Upper lobe of right lung (tissue), 1 donor: Measurements from ENCODE around the gene MICALL2. TPM values are rescaled to one million over a fixed set of nuclear protein-coding genes. Genes with fewer than 3 reads are reported as not detected.

Experiments used
- ATAC-seq: fragments of 200-7000 bp; cut with Tn5 transposase; one replicate; pipeline ENCODE4 v1.9.1; 2020; ENCODE audit warnings: mild to moderate bottlenecking, moderate library complexity
- DNase-seq: peaks from one replicate; pipeline ENCODE4 v3.0.0-alpha.2; 2020
- H3K27ac ChIP-seq: fragments of 200-600 bp; one replicate; pipeline ENCODE4 v1.8.0; 2022
- H3K27me3 ChIP-seq: fragments of 200-600 bp; one replicate; pipeline ENCODE4 v1.8.0; 2022; ENCODE audit warnings: mild to moderate bottlenecking
- H3K36me3 ChIP-seq: fragments of 200-600 bp; one replicate; pipeline ENCODE4 v1.8.0; 2022
- H3K4me1 ChIP-seq: fragments of 200-600 bp; one replicate; pipeline ENCODE4 v1.8.0; 2022
- H3K4me3 ChIP-seq: fragments of 200-600 bp; one replicate; pipeline ENCODE4 v1.8.0; 2022; ENCODE audit warnings: mild to moderate bottlenecking
- H3K9me3 ChIP-seq: fragments of 200-600 bp; one replicate; pipeline ENCODE4 v1.8.0; 2022
- intact Hi-C: fragments of 100-400 bp; cut with DNase I; formaldehyde crosslinking; loops from one replicate; pipeline ENCODE4 v1.11.0; 2022
- total RNA-seq: library from RNA; stranded (reverse); fragmentation: NEBNext Ultra II Directional; extraction: Animal tissue kit (Norgen Biotek cat#: 25700); gene quantifications from one replicate; pipeline ENCODE4 v1.2.1, GENCODE V29; 2021
- TF ChIP-seq, protein P1 (sequence below): fragments of 200-600 bp; IDR thresholded peaks from one replicate; pipeline ENCODE4 v1.8.0; 2022; ENCODE audit warnings: antibody characterized with exemption
- donor health status: DM: no; HTN: yes; CAD: no; lungs with severe emphysema.

The MICALL2 gene
- total RNA-seq, 1 donor from 2014 or later = 37.6 TPM

DNA sequence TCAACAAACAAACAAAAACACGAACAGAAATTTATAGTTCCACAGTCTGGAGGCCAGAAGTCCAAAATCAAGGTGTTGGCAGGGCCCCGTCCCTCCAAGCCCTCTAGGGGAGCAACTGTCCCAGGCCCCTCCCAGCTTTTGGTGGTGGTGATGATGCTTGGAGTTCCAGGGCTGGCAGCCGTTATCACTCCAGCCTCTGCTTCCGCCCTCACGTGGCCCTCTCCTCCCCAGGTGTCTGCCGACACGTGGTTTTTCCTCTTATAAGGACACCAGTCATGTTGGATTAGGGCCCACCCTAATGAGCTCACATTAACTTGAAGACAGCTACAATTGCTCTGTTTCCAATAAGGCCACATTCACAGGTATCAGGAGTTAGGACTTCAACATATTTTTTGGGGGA, 49.7 kb downstream of the MICALL2 start:
- ATAC-seq (no peak), DNase-seq (no peak)
- intact Hi-C loops = no loop called here
- no peak overlapping the region for H3K4me3 ChIP-seq
- H3K4me1 ChIP-seq = peaks cover 5% of the 10 kb centered on the region
- TF ChIP-seq, protein P1, sequence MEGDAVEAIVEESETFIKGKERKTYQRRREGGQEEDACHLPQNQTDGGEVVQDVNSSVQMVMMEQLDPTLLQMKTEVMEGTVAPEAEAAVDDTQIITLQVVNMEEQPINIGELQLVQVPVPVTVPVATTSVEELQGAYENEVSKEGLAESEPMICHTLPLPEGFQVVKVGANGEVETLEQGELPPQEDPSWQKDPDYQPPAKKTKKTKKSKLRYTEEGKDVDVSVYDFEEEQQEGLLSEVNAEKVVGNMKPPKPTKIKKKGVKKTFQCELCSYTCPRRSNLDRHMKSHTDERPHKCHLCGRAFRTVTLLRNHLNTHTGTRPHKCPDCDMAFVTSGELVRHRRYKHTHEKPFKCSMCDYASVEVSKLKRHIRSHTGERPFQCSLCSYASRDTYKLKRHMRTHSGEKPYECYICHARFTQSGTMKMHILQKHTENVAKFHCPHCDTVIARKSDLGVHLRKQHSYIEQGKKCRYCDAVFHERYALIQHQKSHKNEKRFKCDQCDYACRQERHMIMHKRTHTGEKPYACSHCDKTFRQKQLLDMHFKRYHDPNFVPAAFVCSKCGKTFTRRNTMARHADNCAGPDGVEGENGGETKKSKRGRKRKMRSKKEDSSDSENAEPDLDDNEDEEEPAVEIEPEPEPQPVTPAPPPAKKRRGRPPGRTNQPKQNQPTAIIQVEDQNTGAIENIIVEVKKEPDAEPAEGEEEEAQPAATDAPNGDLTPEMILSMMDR = no peak
- H3K27me3 ChIP-seq = peaks cover 52% of the 10 kb centered on the region
- H3K27ac ChIP-seq = no peak overlapping the region
- no peaks in the 10 kb centered on the region for H3K36me3 ChIP-seq
- no peaks in the 10 kb centered on the region for H3K9me3 ChIP-seq

DNA sequence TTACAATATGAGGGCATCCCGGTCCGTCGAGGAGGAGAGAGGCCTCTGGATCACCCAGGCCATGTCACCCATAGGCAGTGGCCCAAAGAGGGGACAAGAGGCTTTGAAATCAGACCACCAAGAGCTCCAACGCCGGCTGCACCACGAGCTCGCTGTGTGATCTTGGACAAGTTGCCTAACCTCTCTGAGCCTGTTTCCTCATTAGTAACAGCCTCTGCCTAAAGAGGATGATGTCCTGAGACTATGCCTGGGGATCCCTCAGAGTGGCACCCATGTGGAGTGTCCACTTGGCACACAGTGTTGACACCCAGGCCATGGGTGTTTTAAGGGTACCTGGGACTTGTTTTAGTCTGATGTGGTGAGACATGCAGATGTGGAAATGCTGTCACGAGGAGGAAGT, 50.8 kb downstream of the MICALL2 start:
- ATAC-seq (no peak), DNase-seq (no peak)
- Histone ChIP-seq H3K27ac (no peak overlapping the region), H3K9me3 (no peaks in the 10 kb centered on the region), H3K27me3 (peaks cover 63% of the 10 kb centered on the region), H3K36me3 (no peaks in the 10 kb centered on the region), H3K4me1 (peaks cover 5% of the 10 kb centered on the region), H3K4me3 (no peak overlapping the region)
- TF ChIP-seq, protein P1 = no peak
- intact Hi-C loops = no loop called here

DNA sequence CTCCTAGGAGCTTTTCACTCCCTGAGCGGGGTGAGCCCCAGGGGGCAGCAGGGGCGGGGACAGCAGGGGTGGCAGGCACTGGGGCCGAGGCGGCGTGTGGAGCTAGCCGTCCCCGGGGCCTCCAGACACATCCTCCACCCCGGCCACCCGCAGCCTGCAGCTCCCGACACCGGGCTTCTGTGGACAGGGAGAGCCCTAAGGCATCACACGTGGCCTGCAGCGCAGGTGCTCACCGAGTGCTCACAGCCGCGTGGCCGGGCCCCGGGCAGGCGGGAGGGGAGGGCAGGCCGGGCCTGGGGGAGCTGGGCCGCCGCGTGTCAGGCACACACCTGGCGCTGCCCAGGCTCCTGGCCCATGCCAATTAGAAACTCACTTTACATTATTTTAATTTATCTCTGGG, 51.4 kb downstream of the MICALL2 start:
- no peaks in the 10 kb centered on the region for H3K36me3 ChIP-seq
- ATAC-seq (no peak), DNase-seq (no peak)
- H3K4me1 ChIP-seq = peaks cover 5% of the 10 kb centered on the region
- TF ChIP-seq, protein P1 = no peak
- no peak overlapping the region for H3K4me3 ChIP-seq
- H3K27me3 ChIP-seq = peaks cover 68% of the 10 kb centered on the region
- no peaks in the 10 kb centered on the region for H3K9me3 ChIP-seq
- intact Hi-C loops = no loop called here
- H3K27ac ChIP-seq = no peak overlapping the region

DNA sequence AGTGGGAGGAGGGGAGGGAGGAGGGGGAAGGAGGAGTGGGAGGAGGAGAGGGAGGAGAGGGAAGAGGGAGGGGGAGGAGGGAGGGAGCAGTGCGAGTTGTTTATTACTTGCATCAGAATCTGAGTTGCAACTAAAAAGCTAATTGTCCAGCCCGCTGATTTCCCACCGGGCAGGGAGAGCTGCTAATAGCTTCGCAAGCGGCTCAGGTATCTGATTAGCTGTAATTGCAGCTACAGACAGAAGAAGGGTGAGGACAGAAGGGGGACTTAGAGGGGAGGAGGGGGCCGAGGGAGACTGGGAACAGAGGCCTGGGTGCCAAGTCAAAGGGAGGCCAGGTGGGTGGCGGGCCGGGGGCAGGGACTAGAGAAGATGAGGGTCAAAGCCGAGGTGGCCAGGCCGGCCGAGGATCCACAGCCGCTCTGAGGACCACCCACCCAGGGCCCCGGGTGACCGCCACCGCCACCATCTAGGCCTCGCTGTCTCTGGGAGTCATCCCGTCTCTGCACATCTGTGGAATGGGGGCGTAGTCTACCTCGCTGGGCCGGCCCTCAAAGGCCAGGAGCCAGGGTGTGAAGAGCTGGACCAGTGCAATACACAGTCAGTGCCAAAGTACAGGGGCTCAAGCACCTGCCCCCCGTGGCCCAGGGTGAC, 54.2 kb downstream of the MICALL2 start:
- no peaks in the 10 kb centered on the region for H3K36me3 ChIP-seq
- DNase-seq (no peak), ATAC-seq (no peak)
- no peaks in the 10 kb centered on the region for H3K4me1 ChIP-seq
- H3K27me3 ChIP-seq = peaks cover 91% of the 10 kb centered on the region
- TF ChIP-seq, protein P1 = no peak
- intact Hi-C loops = no loop called here
- no peak overlapping the region for H3K27ac ChIP-seq
- no peaks in the 10 kb centered on the region for H3K9me3 ChIP-seq
- H3K4me3 ChIP-seq = no peak overlapping the region

DNA sequence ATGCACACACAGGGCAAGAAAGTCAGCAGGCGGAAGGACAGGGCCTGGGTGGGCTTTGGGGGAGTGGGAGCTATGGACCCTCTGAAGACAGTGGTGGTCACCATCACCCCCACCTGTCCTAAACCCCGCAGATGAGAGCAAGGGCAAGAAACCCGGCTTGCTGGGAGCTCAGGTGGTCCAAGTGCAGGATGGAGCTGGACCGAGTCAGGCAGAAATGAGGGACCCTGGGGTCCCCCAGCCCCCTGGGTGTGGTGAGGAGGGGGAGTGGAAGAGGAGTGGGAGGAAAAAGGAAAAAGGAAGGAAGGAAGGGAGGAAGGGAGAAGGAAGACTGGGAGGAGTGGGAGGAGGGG, 54.8 kb downstream of the MICALL2 start:
- DNase-seq (no peak), ATAC-seq (no peak)
- Histone ChIP-seq H3K9me3 (no peaks in the 10 kb centered on the region), H3K36me3 (no peaks in the 10 kb centered on the region), H3K4me1 (no peaks in the 10 kb centered on the region), H3K27me3 (peaks cover 88% of the 10 kb centered on the region), H3K4me3 (no peak overlapping the region), H3K27ac (no peak overlapping the region)
- intact Hi-C loops = no loop called here
- TF ChIP-seq, protein P1 = no peak
